Keratinocyte (primary cell): ENCODE data around the gene ECHS1. TPM values are rescaled to one million over a fixed set of nuclear protein-coding genes. Genes with fewer than 3 reads are reported as not detected.
A peak's percentile ranks its signal among the peaks of the same experiment; 100 is the strongest.

ENCODE experiments used
- DNase-seq: peaks from one replicate; pipeline ENCODE4 v3.0.0-alpha.2; 2011; ENCODE audit warnings: low read depth, missing footprints, low spot score
- FAIRE-seq: peaks from 2 replicates; lab custom pipeline; 2011; peaks lifted over from hg19 to GRCh38; lab: Jason Lieb, UNC
- H2AFZ ChIP-seq: 2 replicates; pipeline ENCODE4 v1.6.0; 2012; ENCODE audit warnings: low read length, control low read depth, inconsistent platforms; ENCODE audit not compliant: control insufficient read depth
- H3K27ac ChIP-seq: 2 replicates; pipeline ENCODE4 v1.5.1; 2011; ENCODE audit warnings: low read length; ENCODE audit not compliant: control insufficient read depth, insufficient read depth
- H3K27me3 ChIP-seq: 3 replicates; pipeline ENCODE4 v1.6.0; 2011; ENCODE audit warnings: low read length; ENCODE audit not compliant: control insufficient read depth, insufficient read depth; ENCODE audit errors: extremely low read depth
- H3K36me3 ChIP-seq, 2 experiments: 2 replicates in 1 of 2; 3 replicates in 1 of 2; pipeline ENCODE4 v1.5.1; 2011; ENCODE audit warnings: low read length in 2 of 2, mild to moderate bottlenecking in 1 of 2; ENCODE audit not compliant: control insufficient read depth in 2 of 2, insufficient read depth in 2 of 2; ENCODE audit errors: extremely low read depth in 1 of 2
- H3K4me1 ChIP-seq: 3 replicates; pipeline ENCODE4 v1.5.1; 2011; ENCODE audit warnings: low read length; ENCODE audit not compliant: control insufficient read depth, insufficient read depth; ENCODE audit errors: extremely low read depth
- H3K4me2 ChIP-seq: 3 replicates; pipeline ENCODE4 v1.6.0; 2011; ENCODE audit warnings: low read depth, low read length; ENCODE audit not compliant: control insufficient read depth, insufficient read depth; ENCODE audit errors: extremely low read depth
- H3K4me3 ChIP-seq, 3 experiments: fragments of 200-600 bp in 1 of 3; sonication (generic) in 1 of 3; 2 replicates in 2 of 3; 3 replicates in 1 of 3; pipeline ENCODE4 v1.5.1; 2011 to 2016; ENCODE audit warnings: low read length in 3 of 3, mild to moderate bottlenecking in 3 of 3, control low read depth in 2 of 3, inconsistent platforms in 1 of 3, low read depth in 1 of 3, mixed read lengths in 1 of 3, mixed run types in 1 of 3, moderate library complexity in 1 of 3; ENCODE audit not compliant: control insufficient read depth in 2 of 3, insufficient read depth in 2 of 3; ENCODE audit errors: extremely low read depth in 1 of 3
- H3K79me2 ChIP-seq: 2 replicates; pipeline ENCODE4 v1.6.0; 2012; ENCODE audit warnings: low read length; ENCODE audit not compliant: control insufficient read depth, insufficient read depth
- H3K9ac ChIP-seq: 3 replicates; pipeline ENCODE4 v1.6.0; 2011; ENCODE audit warnings: low read length; ENCODE audit not compliant: control insufficient read depth, insufficient read depth; ENCODE audit errors: extremely low read depth
- H3K9me1 ChIP-seq: 3 replicates; pipeline ENCODE4 v1.6.0; 2011; ENCODE audit warnings: low read length; ENCODE audit not compliant: control insufficient read depth, insufficient read depth; ENCODE audit errors: extremely low read depth
- H3K9me3 ChIP-seq: 2 replicates; pipeline ENCODE4 v1.5.1; 2012; ENCODE audit warnings: low read depth, low read length; ENCODE audit not compliant: control insufficient read depth
- H4K20me1 ChIP-seq: 3 replicates; pipeline ENCODE4 v1.6.0; 2011; ENCODE audit warnings: low read length; ENCODE audit not compliant: control insufficient read depth, insufficient read depth; ENCODE audit errors: extremely low read depth
- EZH2 ChIP-seq: IDR thresholded peaks from one replicate; pipeline ENCODE4 v1.6.1; 2012; ENCODE audit warnings: inconsistent platforms, mild to moderate bottlenecking, low read length, moderate library complexity
- dilution Hi-C: fragments of 300-500 bp; cut with MboI; formaldehyde crosslinking; loops from one replicate; pipeline ENCODE4 v1.7.0; 2020; ENCODE audit warnings: low sequenced_read_pairs; ENCODE audit not compliant: extremely low pct_ligation_motif_present
- polyA plus RNA-seq, 5 experiments: library from polyadenylated mRNA; depleted of rRNA in 3 of 5; stranded (reverse) in 3 of 5; stranded (forward) in 1 of 5; unstranded in 1 of 5; fragments of >200 nt; gene quantifications; 1 replicate in 1 of 5; 2 replicates in 3 of 5; 3 replicates in 1 of 5; pipeline versions ENCODE4 v1.2.1 to v1.2.3, GENCODE V29; 2011 to 2012; ENCODE audit warnings: missing spikeins in 2 of 5, low read depth in 1 of 5, low replicate concordance in 1 of 5
- TF ChIP-seq, protein P1 (sequence below), 3 experiments: IDR thresholded peaks in 1 of 3; conservative IDR thresholded peaks in 1 of 3; optimal IDR thresholded peaks in 1 of 3; 2 replicates in 2 of 3; 3 replicates in 1 of 3; pipeline versions ENCODE3 to v1.5.1; 2011; ENCODE audit warnings: low read length in 3 of 3, mild to moderate bottlenecking in 3 of 3, moderate library complexity in 2 of 3, control low read depth in 1 of 3, inconsistent platforms in 1 of 3; ENCODE audit not compliant: insufficient read depth in 2 of 3; ENCODE audit errors: extremely low read depth in 1 of 3

The ECHS1 gene
- polyA plus RNA-seq, 1 donor (not counting 4 experiments of a cell fraction or from before 2014, with no cell fraction given), result 27.1 TPM

DNA sequence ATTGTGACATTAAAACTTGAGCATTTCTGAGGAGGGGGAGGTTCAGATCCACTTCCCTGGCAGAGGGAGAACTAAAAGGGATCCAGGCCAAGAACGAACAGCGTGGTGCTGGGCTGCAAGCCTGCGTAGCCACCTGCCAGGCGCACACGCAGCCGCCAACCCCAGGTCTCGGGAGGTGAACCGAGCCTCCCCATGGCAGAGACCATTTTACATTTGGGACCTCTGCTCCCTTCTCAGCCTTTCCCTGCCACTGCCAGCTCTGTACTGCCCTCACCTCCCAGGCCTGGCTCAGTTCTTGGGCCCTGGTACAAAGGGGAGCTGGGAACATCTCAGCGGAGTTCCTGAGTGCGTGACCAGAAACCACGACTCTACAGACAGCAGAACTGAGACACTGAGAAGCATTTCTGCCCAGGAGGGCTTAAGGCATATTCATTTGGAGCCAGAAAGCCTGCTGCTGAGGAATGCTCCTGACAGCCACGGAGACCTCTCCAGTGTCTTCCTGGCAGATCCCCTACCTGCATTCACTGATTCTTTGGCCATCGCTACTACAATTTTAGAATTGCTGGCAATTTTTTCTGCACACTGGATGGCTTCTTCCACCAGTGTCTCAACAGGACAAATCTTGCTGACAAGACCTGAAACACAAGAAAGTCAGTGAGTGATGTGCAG lies 7.6 kb downstream of the ECHS1 start:
- no peak for DNase-seq
- peaks cover 27 to 33% of the 10 kb centered on the region in 2 experiments for H3K36me3 ChIP-seq
- no peaks in the 10 kb centered on the region for H4K20me1 ChIP-seq
- H3K79me2 ChIP-seq, result no peaks in the 10 kb centered on the region
- H3K27ac ChIP-seq, result no peak overlapping the region
- TF ChIP-seq, protein P1, sequence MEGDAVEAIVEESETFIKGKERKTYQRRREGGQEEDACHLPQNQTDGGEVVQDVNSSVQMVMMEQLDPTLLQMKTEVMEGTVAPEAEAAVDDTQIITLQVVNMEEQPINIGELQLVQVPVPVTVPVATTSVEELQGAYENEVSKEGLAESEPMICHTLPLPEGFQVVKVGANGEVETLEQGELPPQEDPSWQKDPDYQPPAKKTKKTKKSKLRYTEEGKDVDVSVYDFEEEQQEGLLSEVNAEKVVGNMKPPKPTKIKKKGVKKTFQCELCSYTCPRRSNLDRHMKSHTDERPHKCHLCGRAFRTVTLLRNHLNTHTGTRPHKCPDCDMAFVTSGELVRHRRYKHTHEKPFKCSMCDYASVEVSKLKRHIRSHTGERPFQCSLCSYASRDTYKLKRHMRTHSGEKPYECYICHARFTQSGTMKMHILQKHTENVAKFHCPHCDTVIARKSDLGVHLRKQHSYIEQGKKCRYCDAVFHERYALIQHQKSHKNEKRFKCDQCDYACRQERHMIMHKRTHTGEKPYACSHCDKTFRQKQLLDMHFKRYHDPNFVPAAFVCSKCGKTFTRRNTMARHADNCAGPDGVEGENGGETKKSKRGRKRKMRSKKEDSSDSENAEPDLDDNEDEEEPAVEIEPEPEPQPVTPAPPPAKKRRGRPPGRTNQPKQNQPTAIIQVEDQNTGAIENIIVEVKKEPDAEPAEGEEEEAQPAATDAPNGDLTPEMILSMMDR (optimal IDR thresholded peaks at IDR 0.05 in 1 of 3, IDR thresholded peaks at IDR 0.05 in 1 of 3, conservative IDR thresholded peaks at IDR 0.05 in 1 of 3; ENCODE audit: extremely low read depth in 1 of 3, insufficient read depth in 2 of 3, low read length in 3 of 3), result no peak
- TF ChIP-seq EZH2, result no peak
- H3K9me1 ChIP-seq, result no peaks in the 10 kb centered on the region
- H2AFZ ChIP-seq, result no peak overlapping the region
- no peaks in the 10 kb centered on the region for H3K27me3 ChIP-seq
- peaks cover 5% of the 10 kb centered on the region for H3K4me1 ChIP-seq
- no peak for FAIRE-seq
- no peaks in the 10 kb centered on the region for H3K9me3 ChIP-seq
- dilution Hi-C loops, result no loop called here
- H3K9ac ChIP-seq, result no peak overlapping the region
- H3K4me2 ChIP-seq, result peak overlapping the region; percentile 22
- no peak overlapping the region for H3K4me3 ChIP-seq

DNA sequence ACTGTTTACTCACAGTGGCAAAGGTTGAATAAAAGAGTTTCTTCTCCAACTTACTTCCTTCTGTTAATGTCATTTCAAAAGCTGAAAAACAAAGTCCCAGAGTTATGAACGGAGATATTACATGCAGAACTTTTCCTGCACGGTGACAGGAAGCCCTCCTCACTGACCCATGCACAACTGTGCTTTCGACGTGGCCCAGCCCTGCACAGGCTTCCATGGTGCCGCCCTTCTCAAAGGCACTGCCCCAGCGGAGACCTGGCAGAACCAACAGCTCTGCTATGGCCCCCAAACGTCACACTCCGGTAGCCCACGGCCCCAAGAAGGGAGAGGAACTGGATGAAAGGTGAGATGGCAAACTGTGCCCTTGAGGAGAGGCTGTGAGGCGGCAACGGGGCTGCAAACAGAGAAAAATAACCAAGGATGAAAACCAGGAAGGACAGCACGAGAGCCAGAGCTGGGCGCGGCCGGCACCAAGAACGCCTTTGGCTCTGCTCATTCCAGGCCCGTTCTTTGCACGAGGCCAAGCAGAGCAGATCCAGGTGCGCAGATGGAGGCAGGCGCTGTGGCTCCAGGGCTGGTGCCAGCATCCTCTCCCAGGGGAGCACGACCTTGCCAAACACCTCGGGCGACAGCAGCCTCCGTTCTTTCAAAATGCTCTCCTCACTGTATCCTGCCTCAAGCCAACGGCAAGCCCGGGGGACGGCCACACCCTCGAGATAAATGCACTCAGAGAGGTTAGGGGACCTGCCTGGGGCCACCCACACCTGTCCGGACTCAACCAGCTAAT lies 8.3 kb downstream of the ECHS1 start:
- Histone ChIP-seq H3K36me3 (peaks cover 22 to 31% of the 10 kb centered on the region in 2 experiments), H4K20me1 (no peaks in the 10 kb centered on the region), H3K4me1 (peaks cover 5% of the 10 kb centered on the region), H2AFZ (no peak overlapping the region), H3K9me1 (no peaks in the 10 kb centered on the region), H3K27me3 (no peaks in the 10 kb centered on the region), H3K4me2 (peak overlapping the region; percentile 22), H3K9me3 (no peaks in the 10 kb centered on the region), H3K27ac (no peak overlapping the region), H3K79me2 (no peaks in the 10 kb centered on the region), H3K4me3 (no peak overlapping the region), H3K9ac (no peak overlapping the region)
- dilution Hi-C loops, result no loop called here
- FAIRE-seq (no peak), DNase-seq (no peak)
- TF ChIP-seq EZH2, result no peak
- TF ChIP-seq, protein P1 (optimal IDR thresholded peaks at IDR 0.05 in 1 of 3, IDR thresholded peaks at IDR 0.05 in 1 of 3, conservative IDR thresholded peaks at IDR 0.05 in 1 of 3; ENCODE audit: extremely low read depth in 1 of 3, insufficient read depth in 2 of 3, low read length in 3 of 3), result no peak
